NOMO-1 (cell line): ENCODE data around the gene SPRYD3.
"Not testable (repeated sequence)": the region's sequence is repeated elsewhere in the genome, so short reads cannot be mapped to it uniquely, and the experiment has no call there.

ENCODE experiments used
- DNase-seq, 2 experiments: peaks; one replicate each; lab custom pipeline; 2025; ENCODE audit not compliant: unreplicated experiment in 2 of 2; lab: John Stamatoyannopoulos, UW

The SPRYD3 gene

GRCh38 chr12:53036802-53037201, 42.4 kb downstream of the SPRYD3 start:
- no peak for DNase-seq

DNA sequence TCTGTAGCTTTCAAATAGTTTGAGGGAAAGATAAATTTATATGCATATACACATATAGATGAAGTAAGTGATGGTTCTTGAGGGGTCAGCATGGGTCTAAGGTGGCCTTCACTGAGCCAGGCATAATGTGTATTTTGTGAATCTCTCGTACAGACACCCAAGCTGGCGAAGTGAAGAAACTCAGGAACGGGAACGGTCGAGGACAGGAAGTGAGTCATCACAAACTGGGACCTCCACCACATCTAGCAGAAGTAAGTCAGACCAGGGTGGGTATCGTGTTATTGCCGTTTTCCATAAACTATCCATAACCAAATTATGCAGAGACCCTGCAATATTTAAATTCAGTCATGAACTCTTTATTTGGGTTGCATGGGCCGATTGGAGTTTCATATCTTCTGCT, 44.7 kb downstream of the SPRYD3 start:
- no peak for DNase-seq

GRCh38 chr12:53033832-53034231, 45.4 kb downstream of the SPRYD3 start:
- not testable (repeated sequence) for DNase-seq

DNA sequence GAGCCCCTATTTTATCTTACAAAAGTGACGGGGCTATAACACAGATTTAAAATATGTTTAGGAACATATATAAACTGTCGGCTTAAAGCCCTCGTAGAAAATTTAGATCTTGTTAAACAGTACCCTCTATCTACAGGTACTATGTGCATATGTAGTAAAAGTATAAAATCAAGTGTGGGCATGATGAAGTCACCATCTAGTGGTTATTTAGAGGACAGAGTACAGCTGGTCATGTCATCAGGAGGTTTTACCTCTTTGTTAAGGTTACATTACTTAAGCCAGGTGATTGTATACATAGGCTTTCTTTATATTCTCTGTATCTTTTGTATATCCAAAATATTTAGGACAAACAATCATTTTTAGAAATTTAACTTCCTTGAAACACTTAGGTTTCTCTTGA, 47.6 kb downstream of the SPRYD3 start:
- no peak for DNase-seq

GRCh38 chr12:53027014-53027413, 52.2 kb downstream of the SPRYD3 start:
- not testable (repeated sequence) for DNase-seq

DNA sequence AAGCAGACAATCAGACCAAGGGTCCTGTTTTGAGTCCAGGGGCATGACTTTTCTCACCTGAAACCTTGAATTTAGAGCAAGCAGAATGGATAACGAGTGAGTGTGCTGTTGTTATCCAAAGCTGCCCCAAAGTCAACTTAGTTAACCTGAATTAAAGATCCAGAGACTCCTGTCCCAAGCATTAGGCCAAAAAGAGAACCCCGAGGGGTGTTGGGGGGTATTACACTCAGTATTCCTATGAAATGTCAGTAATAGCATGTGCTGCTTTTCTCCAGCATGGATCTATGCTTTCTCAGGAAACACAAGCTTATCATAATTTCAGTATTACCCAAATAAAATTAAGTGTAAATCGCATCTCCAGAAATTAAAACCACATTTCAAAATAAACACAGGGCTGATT, 53.9 kb downstream of the SPRYD3 start:
- no peak for DNase-seq

DNA sequence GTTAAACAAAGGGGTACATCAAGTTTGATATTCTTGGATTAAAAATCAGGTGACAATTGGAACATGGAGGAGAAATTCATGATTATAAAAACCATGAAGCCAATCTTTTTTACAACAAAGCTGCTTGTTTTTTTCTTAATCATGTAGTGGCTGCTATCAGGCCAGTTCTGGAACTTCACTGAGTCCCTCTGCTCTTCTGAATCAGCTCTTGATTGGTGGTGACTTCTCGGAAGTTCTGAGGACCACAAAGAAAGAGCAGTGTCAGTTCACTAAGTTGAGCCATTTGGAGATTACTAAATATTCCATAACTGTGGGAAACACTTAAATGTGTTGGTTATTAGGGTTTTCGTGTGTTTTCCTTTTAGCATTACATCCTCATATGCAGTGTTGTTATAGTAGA, 64.5 kb downstream of the SPRYD3 start:
- no peak for DNase-seq
